Adrenal gland (tissue), 5 donors: Measurements from ENCODE around the gene KRTAP12-3.

Experiments
- POLR2A ChIP-seq, 2 donors: fragments of 450-650 bp; IDR thresholded peaks; one replicate each; pipeline ENCODE4 v1.6.1; 2017; ENCODE audit warnings: antibody characterized with exemption in 2 of 2, mild to moderate bottlenecking in 2 of 2, moderate library complexity in 1 of 2
- TF ChIP-seq, protein P1 (sequence below), 6 experiments: fragments of 450-650 bp in 4 of 6; fragments of 200-600 bp in 2 of 6; sonication (generic) in 1 of 6; IDR thresholded peaks; 1 replicate in 5 of 6; 2 replicates in 1 of 6; pipeline versions ENCODE4 v1.5.1 to v1.8.0; 2016 to 2021; ENCODE audit warnings: antibody characterized with exemption in 6 of 6, mild to moderate bottlenecking in 2 of 6, moderate library complexity in 1 of 6
- donor health status: DM: no; HTN: no; CAD: no.

DNA sequence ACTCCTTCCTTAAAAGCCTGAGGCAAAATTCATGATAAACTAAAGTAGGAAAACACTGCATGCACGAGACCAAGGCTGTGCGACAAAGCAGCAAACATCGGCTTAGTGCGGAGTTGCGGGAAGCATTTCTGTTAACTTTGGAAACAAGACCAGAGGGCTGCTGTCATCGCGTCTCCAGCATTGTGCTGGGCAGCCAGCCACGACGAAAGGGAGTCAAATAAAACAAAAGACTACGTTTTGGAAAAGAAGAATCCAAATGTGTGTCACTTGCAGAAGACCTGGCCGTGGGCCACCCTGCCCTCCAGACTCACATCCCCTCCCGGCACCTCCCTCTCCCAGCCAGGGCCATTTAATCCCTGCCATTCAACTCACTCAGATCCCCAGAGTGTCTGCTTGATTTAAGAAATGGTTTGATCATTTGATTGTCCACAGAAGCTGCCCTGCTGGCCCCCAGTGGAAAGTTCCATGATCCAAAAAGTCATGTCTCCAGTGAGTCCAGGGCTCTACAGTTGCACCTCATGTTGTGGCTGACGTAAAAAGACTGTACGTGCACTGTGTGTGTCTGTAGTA lies 13.9 kb upstream of the KRTAP12-3 start:
- TF ChIP-seq, protein P1, sequence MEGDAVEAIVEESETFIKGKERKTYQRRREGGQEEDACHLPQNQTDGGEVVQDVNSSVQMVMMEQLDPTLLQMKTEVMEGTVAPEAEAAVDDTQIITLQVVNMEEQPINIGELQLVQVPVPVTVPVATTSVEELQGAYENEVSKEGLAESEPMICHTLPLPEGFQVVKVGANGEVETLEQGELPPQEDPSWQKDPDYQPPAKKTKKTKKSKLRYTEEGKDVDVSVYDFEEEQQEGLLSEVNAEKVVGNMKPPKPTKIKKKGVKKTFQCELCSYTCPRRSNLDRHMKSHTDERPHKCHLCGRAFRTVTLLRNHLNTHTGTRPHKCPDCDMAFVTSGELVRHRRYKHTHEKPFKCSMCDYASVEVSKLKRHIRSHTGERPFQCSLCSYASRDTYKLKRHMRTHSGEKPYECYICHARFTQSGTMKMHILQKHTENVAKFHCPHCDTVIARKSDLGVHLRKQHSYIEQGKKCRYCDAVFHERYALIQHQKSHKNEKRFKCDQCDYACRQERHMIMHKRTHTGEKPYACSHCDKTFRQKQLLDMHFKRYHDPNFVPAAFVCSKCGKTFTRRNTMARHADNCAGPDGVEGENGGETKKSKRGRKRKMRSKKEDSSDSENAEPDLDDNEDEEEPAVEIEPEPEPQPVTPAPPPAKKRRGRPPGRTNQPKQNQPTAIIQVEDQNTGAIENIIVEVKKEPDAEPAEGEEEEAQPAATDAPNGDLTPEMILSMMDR (IDR thresholded peaks at IDR 0.05) = no peak
- no peak for TF ChIP-seq POLR2A (IDR thresholded peaks at IDR 0.05)
